HFFc6 (cell line): ENCODE results near the gene KRT82. TPM values are rescaled to one million over a fixed set of nuclear protein-coding genes. Genes with fewer than 3 reads are reported as not detected.

Source experiments
- DNase-seq: peaks from one replicate; pipeline ENCODE4 v3.0.0-alpha.2; 2018
- H3K27ac Mint-ChIP-seq: 2 replicates; pipeline ENCODE4 v1.8.0; 2020; ENCODE audit warnings: mild to moderate bottlenecking, mixed read lengths
- H3K27me3 Mint-ChIP-seq: 2 replicates; pipeline ENCODE4 v1.8.0; 2021; ENCODE audit warnings: mild to moderate bottlenecking, moderate library complexity, mixed read lengths; ENCODE audit not compliant: insufficient read depth
- H3K36me3 Mint-ChIP-seq: 2 replicates; pipeline ENCODE4 v1.8.0; 2021; ENCODE audit warnings: low read depth, mixed read lengths
- H3K4me1 Mint-ChIP-seq: 2 replicates; pipeline ENCODE4 v1.8.0; 2020; ENCODE audit warnings: low read depth, mixed read lengths
- H3K4me3 Mint-ChIP-seq: 2 replicates; pipeline ENCODE4 v1.8.0; 2020; ENCODE audit warnings: mild to moderate bottlenecking, moderate library complexity, mixed read lengths
- H3K9me3 Mint-ChIP-seq: 2 replicates; pipeline ENCODE4 v1.8.0; 2020; ENCODE audit warnings: mild to moderate bottlenecking, mixed read lengths
- CTCF ChIP-seq: fragments of 200-600 bp; sonication (generic); IDR thresholded peaks from 2 replicates; pipeline ENCODE4 v1.5.0; 2021; ENCODE audit warnings: antibody characterized with exemption, mild to moderate bottlenecking
- total RNA-seq, 6 experiments: library from RNA; stranded (reverse); fragmentation: NEBNext Ultra II Directional; extraction: Animal tissue kit (Norgen Biotek cat#: 25700); gene quantifications; 2 replicates in 1 of 6; 3 replicates in 5 of 6; pipeline ENCODE4 v1.2.3, GENCODE V29; 2021

The KRT82 gene
- total RNA-seq, 6 experiments from 2014 or later = not detected

- Mint-ChIP-seq H3K27ac (peak overlapping the region; percentile 37; the same call in 1 of the 2 replicates), H3K27me3 (peaks cover 30% of the 10 kb centered on the region), H3K4me1 (peaks cover 13% of the 10 kb centered on the region; the same call in 1 of the 2 replicates), H3K9me3 (no peaks in the 10 kb centered on the region), H3K4me3 (no peak overlapping the region), H3K36me3 (no peaks in the 10 kb centered on the region)
- TF ChIP-seq CTCF = no peak
- peak; percentile 13 for DNase-seq
These were observed 35.1 kb downstream of the KRT82 start for GRCh38 chr12:52370926-52371608.

GRCh38 chr12:52369809-52370208 lies 36.3 kb downstream of the KRT82 start:
- Mint-ChIP-seq H3K36me3 (no peaks in the 10 kb centered on the region), H3K4me3 (no peak overlapping the region)
- no peak for TF ChIP-seq CTCF

GRCh38 chr12:52369211-52369610 lies 36.9 kb downstream of the KRT82 start:
- Mint-ChIP-seq H3K27me3 (peaks cover 32% of the 10 kb centered on the region), H3K4me1 (peaks cover 13% of the 10 kb centered on the region; the same call in 1 of the 2 replicates), H3K9me3 (no peaks in the 10 kb centered on the region), H3K36me3 (no peaks in the 10 kb centered on the region), H3K4me3 (no peak overlapping the region), H3K27ac (no peak overlapping the region)
- DNase-seq = no peak
- no peak for TF ChIP-seq CTCF

More at GRCh38 chr12:52369809-52370208, 36.3 kb downstream of the KRT82 start:
- H3K27ac Mint-ChIP-seq = no peak overlapping the region
- H3K27me3 Mint-ChIP-seq = peaks cover 32% of the 10 kb centered on the region
- DNase-seq = no peak
- peaks cover 13% of the 10 kb centered on the region; the same call in 1 of the 2 replicates for H3K4me1 Mint-ChIP-seq
- no peaks in the 10 kb centered on the region for H3K9me3 Mint-ChIP-seq

GRCh38 chr12:52368508-52368907 lies 37.6 kb downstream of the KRT82 start:
- no peak for DNase-seq
- Mint-ChIP-seq H3K36me3 (no peaks in the 10 kb centered on the region), H3K27ac (no peak overlapping the region), H3K27me3 (peaks cover 34% of the 10 kb centered on the region), H3K9me3 (no peaks in the 10 kb centered on the region), H3K4me1 (peaks cover 13% of the 10 kb centered on the region; the same call in 1 of the 2 replicates), H3K4me3 (no peak overlapping the region)
- TF ChIP-seq CTCF = no peak

GRCh38 chr12:52367876-52368275 lies 38.3 kb downstream of the KRT82 start:
- no peak overlapping the region for H3K27ac Mint-ChIP-seq
- TF ChIP-seq CTCF = no peak
- H3K27me3 Mint-ChIP-seq = peaks cover 34% of the 10 kb centered on the region
- H3K36me3 Mint-ChIP-seq = no peaks in the 10 kb centered on the region
- no peaks in the 10 kb centered on the region for H3K9me3 Mint-ChIP-seq
- no peak overlapping the region for H3K4me3 Mint-ChIP-seq
- peaks cover 13% of the 10 kb centered on the region; the same call in 1 of the 2 replicates for H3K4me1 Mint-ChIP-seq
- no peak for DNase-seq
